HS-5 (cell line): ENCODE data around the gene COMMD10.

Experiments used
- DNase-seq: peaks from one replicate; pipeline ENCODE4 v3.0.0-alpha.2; 2012; ENCODE audit warnings: low read depth

The COMMD10 gene

GRCh38 chr5:116291271-116291670, 206.4 kb downstream of the COMMD10 start:
- no peak for DNase-seq

- no peak for DNase-seq
Measured at GRCh38 chr5:116292321-116292720, 207.5 kb downstream of the COMMD10 start.

- no peak for DNase-seq
Measured at GRCh38 chr5:116296335-116297072, 211.7 kb downstream of the COMMD10 start.

- no peak for DNase-seq
Measured at GRCh38 chr5:116297296-116297814, 212.5 kb downstream of the COMMD10 start.

- DNase-seq = no peak
Measured at GRCh38 chr5:116299746-116300640, 215.2 kb downstream of the COMMD10 start.

GRCh38 chr5:116301110-116301509, 216.3 kb downstream of the COMMD10 start:
- no peak for DNase-seq

- DNase-seq = no peak
Measured at GRCh38 chr5:116303340-116303739, 218.5 kb downstream of the COMMD10 start.

GRCh38 chr5:116303810-116304209, 219.0 kb downstream of the COMMD10 start:
- no peak for DNase-seq

- no peak for DNase-seq
Measured at GRCh38 chr5:116305899-116306298, 221.1 kb downstream of the COMMD10 start.

GRCh38 chr5:116306846-116307245, 222.0 kb downstream of the COMMD10 start:
- no peak for DNase-seq

- DNase-seq = no peak
Measured at GRCh38 chr5:116308391-116308790, 223.6 kb downstream of the COMMD10 start.

- DNase-seq = no peak
Measured at GRCh38 chr5:116313366-116313765, 228.5 kb downstream of the COMMD10 start.

- no peak for DNase-seq
Measured at GRCh38 chr5:116315531-116315930, 230.7 kb downstream of the COMMD10 start.

- DNase-seq = no peak
Measured at GRCh38 chr5:116318091-116318854, 233.4 kb downstream of the COMMD10 start.

- no peak for DNase-seq
Measured at GRCh38 chr5:116320486-116320885, 235.7 kb downstream of the COMMD10 start.

- DNase-seq = no peak
Measured at GRCh38 chr5:116329503-116329902, 244.7 kb downstream of the COMMD10 start.

GRCh38 chr5:116340799-116341198, 256.0 kb downstream of the COMMD10 start:
- no peak for DNase-seq
